ENCODE results near the gene NRXN2.

GRCh38 chr11:64747961-64748665 lies 25.1 kb upstream of the NRXN2 start:
- TF ChIP-seq, protein P1, sequence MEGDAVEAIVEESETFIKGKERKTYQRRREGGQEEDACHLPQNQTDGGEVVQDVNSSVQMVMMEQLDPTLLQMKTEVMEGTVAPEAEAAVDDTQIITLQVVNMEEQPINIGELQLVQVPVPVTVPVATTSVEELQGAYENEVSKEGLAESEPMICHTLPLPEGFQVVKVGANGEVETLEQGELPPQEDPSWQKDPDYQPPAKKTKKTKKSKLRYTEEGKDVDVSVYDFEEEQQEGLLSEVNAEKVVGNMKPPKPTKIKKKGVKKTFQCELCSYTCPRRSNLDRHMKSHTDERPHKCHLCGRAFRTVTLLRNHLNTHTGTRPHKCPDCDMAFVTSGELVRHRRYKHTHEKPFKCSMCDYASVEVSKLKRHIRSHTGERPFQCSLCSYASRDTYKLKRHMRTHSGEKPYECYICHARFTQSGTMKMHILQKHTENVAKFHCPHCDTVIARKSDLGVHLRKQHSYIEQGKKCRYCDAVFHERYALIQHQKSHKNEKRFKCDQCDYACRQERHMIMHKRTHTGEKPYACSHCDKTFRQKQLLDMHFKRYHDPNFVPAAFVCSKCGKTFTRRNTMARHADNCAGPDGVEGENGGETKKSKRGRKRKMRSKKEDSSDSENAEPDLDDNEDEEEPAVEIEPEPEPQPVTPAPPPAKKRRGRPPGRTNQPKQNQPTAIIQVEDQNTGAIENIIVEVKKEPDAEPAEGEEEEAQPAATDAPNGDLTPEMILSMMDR (IDR thresholded peaks at IDR 0.05; ENCODE audit: low read length): no peak
- TF ChIP-seq EZH2 (IDR thresholded peaks at IDR 0.05; ENCODE audit: borderline replicate concordance, low read length): no peak
